T-helper 1 cell (primary cell): ENCODE measurements around the gene SLC35D2.

Source experiments
- DNase-seq, 5 donors: peaks; one replicate each; pipeline ENCODE4 v3.0.0-alpha.2; 2012 to 2020
- total RNA-seq, 4 donors: gene quantifications; one replicate each; lab custom pipeline; 2026; lab: John Stamatoyannopoulos, UW

The SLC35D2 gene
- total RNA-seq = 4.9 to 7.2 (median 6.6) reads per million in 4 donors

- peak in 2 of 5 donors; percentile 6 to 12 for DNase-seq
Observed at GRCh38 chr9:96383165-96383942, at the start of gene SLC35D2. Gene SLC35D2, minus strand, starts transcription at chr9:96383711. Its CDS starts 77 bp downstream, at chr9:96383634.

DNA sequence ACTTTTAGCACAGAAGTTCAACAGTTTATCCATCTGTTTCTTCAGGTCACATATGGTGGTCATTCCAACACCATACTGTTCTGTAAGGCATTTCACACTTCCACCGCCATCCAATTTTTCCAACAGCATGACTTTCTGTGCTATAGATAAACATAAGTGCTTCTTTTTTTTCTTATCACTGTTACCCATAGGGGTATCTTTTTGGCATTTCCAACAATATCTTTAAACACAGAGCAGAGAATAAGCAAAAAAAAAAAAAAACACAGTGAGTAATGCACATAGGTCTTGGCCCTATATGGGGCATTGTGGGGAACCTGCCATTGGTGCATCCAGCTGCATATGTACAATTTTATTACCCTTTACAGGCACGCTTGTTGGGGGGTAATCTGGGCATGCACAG, 46.9 kb upstream of the SLC35D2 start:
- DNase-seq = no peak

- DNase-seq = no peak
Observed at GRCh38 chr9:96429732-96430131, 46.2 kb upstream of the SLC35D2 start.

DNA sequence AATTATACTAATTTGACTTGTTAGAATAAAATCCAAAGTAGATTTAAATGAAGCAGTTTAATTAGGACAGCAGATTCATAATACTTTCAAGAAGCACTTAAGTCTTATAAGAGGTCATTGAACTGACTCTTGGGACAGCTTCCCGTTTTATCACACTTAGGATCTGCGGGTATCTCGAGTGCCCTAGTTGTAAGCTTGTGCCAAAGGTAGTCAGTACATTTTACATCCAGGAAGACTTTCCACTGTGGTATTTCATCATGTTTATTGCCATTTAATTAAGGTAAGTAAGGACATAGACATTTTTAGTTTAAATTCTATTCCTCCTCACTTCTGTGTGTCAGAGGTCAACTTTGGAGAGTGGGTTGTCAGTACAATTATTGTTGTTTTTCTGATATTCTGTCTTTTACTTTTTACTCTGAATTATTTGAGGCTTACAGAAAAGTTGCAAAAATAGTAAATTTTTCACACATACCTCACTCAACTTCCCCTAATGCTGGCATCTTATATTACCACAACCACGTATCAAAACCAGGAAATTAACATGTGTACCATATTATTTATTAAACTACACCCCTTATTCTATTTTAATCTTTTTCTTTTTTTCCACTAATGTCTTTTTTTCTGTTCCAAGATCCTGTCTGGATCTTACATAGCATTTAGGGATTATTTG, 42.1 kb upstream of the SLC35D2 start:
- no peak for DNase-seq

GRCh38 chr9:96423985-96424336, 40.5 kb upstream of the SLC35D2 start:
- DNase-seq = no peak

DNA sequence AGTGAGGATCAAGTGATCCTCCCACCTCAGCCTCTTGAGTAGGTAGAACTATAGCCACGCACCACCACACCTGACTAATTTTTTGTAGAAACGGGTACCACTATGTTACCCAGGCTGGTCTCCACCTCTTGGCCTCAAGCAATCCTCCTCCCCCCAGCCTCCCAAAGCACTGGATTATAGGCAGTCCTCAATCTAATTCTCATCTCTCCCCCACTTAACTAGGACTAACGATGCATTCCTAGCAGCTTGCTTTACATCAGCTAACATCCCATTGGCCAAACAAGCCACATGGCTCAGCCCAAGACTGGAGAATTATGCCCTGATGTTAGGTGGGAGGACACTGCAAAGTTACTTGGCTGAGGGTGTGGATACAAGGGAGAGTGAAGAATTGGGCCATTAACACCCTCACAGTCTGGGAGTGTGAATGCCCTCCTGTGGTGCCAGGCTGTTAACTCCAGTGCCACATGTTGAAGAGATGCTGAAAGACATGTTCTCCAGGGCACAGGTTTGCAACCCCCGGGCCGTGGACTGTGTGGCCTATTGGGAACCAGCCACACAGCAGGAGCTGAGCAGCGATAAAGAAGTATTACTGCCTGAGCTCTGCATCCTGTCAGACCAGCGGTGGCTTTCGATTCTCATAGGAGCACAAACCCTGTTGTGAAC, 39.9 kb upstream of the SLC35D2 start:
- no peak for DNase-seq

- DNase-seq = peak in 1 of 5 donors; percentile 69
Observed at GRCh38 chr9:96420468-96421219, 37.1 kb upstream of the SLC35D2 start.

DNA sequence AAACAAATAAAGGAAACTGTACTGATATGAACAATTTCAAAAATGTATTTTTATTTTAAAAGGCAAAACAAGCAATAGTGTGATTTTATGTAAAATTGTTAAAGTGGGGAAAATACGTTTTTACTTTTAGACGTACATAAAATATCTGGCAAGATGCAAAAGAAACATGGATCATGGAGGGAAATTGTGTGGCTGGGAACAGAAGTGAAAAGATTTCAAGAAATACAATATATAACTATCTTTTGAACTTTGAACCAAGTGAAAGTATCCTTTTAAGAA, 36.1 kb upstream of the SLC35D2 start:
- DNase-seq = no peak

GRCh38 chr9:96418920-96419690, 35.6 kb upstream of the SLC35D2 start:
- DNase-seq = peak; percentile 29 to 86 (median 39)

DNA sequence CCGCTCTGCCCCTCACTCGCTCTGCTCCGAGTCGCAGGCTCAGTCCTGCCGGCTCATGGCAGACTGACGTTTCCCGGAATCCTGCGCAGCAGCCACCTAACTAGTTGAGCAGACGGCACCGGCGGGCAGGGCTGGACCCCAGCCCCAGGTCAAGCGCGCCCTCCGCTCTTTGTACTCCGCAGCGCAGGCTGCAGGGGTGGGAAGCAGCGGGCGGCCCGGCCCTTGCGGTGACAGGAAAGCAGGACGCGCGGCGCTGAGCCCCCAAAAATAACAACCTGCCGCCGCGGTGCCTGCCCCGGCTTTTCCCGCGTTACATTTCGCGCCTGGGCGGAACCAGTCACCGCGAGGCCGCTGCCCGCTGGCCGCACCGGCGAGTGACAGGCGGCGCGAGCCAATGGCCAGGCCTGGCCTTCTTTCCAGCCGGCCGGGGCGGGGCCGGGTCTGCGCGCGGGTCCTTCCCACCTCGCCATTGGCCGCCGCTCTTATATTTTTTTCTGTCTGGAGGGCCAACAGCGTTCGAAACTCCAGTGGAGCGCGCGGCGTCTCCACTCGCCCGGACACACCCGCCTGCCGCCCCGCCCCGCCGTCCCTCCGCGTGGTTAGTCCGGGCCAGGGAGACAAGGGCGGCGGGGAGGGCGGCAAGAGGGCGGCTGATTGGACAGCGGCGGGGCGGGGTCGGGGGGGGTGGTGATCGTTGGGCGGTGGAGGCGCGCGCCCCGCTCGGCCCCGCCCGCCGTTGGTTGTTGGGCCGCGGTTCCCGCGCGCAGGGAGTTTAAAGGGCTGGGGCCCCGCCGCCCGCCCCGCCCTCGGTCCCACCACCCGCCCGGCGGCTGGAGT, 34.8 kb upstream of the SLC35D2 start, which contains the start of gene ZNF367:
ZNF367 (minus strand) TSS at position 288 of the 837 bp plus-strand sequence. CDS start 338 bp downstream, outside the sequence.
- DNase-seq = peak; percentile 84 to 99 (median 89)

DNA sequence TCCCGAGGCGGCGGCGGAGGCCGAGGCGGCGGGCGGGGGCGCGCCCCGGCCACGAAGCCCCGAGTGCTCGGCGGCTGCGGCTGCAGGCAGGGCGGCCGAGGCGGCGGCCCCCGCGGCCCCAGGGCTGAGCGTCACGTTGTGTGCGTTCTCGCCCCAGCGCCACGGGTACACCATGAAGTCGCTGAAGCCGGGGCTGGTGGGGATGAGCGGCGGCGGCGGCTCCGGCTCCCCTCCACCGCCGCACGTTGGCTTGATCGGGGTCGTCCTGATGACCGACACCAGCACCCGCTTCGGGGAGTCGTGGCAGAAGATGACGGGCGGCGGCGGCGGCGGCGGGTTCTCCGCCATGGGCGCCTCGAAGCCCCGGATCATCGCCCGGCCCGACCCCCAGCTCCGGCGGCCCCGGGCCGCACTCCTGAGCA, 34.2 kb upstream of the SLC35D2 start:
- DNase-seq = peak in 3 of 5 donors; percentile 13 to 41 (median 39)

DNA sequence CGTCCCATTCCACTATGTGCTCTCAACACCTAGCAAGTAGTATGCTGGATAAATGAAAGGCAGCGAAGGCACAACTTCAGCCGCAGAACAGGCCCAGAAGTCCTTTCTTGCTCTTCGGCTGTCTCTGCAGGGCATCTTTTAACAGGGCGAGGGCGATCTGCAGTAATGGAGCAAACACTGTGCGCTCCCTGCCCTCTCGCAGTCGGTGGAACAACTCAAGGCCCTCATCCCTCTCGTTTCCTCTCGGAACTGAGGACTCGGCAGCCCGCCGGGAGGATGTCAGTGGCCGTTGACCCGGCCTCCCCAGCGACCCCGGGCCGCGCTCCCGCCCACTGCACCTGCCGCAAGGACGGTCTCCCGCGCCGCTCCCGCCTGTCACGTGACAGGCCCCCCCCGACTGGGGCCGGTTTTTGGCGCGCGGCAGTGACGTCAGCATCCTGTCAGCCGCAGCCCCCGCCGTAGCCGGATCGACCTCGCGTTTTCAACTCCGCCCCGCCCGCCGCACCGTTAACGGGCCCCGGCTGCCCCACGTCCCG, 33.6 kb upstream of the SLC35D2 start:
- DNase-seq = peak; percentile 84 to 90 (median 89)

- no peak for DNase-seq
Observed at GRCh38 chr9:96413302-96414221, 30.1 kb upstream of the SLC35D2 start.

- DNase-seq = no peak
Observed at GRCh38 chr9:96412174-96412913, 28.8 kb upstream of the SLC35D2 start.

GRCh38 chr9:96411129-96411838, 27.8 kb upstream of the SLC35D2 start:
- no peak for DNase-seq

DNA sequence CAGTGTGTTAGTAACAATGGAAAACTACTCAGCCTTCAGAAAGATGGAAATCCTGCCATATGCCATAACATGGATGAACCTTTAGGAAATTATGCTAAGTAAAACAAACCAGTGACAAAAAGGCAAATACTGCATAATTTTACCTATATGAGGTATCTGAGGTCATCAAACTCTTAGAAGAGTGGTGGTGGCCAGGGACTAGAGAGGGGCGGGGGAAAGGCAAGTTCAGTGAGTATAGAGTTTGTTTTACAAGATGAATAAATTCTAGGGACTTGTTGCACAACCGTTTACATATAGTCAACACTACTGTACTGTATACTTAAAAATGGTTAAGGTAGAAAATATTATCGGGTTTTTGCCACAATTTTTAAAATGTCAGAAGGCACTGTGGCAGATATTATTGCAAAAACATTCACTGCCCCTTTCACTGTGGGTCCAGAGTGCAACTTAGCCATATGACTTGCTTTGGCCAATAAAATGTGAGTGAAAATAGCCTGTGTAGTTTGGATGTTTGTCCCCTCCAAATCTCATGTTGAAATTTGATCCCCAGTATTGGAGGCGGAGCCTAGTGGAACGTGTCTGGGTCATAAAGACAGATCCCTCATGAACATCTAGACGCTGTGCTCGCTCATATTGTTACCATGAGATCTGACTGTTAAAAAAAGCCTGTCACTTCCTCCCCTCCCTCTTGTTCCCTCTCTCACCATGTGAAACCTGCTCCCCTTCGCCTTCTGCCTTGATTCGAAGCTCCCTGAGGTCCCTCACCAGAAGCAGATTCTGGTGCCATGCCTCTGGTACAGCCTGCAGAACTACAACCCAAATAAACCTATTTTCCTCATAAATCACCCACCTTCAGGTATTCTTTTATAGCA, 25.1 kb upstream of the SLC35D2 start:
- DNase-seq = peak in 1 of 5 donors; percentile 21
